IPS-NIHi11 (cell line): ENCODE data around the gene SECISBP2.

ENCODE experiments used
- DNase-seq: peaks from one replicate; pipeline ENCODE4 v3.0.0; 2012; ENCODE audit warnings: mixed read lengths, low spot score

SECISBP2 gene

GRCh38 chr9:89350988-89351557 is 32.8 kb downstream of the SECISBP2 start:
- DNase-seq, result no peak

GRCh38 chr9:89351584-89352300 is 33.4 kb downstream of the SECISBP2 start:
- DNase-seq, result no peak

GRCh38 chr9:89352451-89352850 is 34.2 kb downstream of the SECISBP2 start:
- no peak for DNase-seq

- no peak for DNase-seq
Observed at GRCh38 chr9:89352874-89353649, 34.8 kb downstream of the SECISBP2 start.

- no peak for DNase-seq
Observed at GRCh38 chr9:89353989-89354388, 35.7 kb downstream of the SECISBP2 start.

GRCh38 chr9:89354471-89354870 is 36.2 kb downstream of the SECISBP2 start:
- no peak for DNase-seq

- DNase-seq, result no peak
Observed at GRCh38 chr9:89356782-89357181, 38.5 kb downstream of the SECISBP2 start.

- DNase-seq, result no peak
Observed at GRCh38 chr9:89357331-89358197, 39.3 kb downstream of the SECISBP2 start.

- no peak for DNase-seq
Observed at GRCh38 chr9:89358376-89358916, 40.1 kb downstream of the SECISBP2 start.

GRCh38 chr9:89358985-89359384 is 40.7 kb downstream of the SECISBP2 start:
- no peak for DNase-seq

GRCh38 chr9:89359751-89360261 is 41.5 kb downstream of the SECISBP2 start:
- no peak for DNase-seq

- DNase-seq, result no peak
Observed at GRCh38 chr9:89360465-89360864, 42.2 kb downstream of the SECISBP2 start.

- no peak for DNase-seq
Observed at GRCh38 chr9:89361031-89361430, 42.7 kb downstream of the SECISBP2 start.

GRCh38 chr9:89361816-89362646 is 43.7 kb downstream of the SECISBP2 start:
- no peak for DNase-seq

- no peak for DNase-seq
Observed at GRCh38 chr9:89362647-89363310, 44.5 kb downstream of the SECISBP2 start.

- DNase-seq, result no peak
Observed at GRCh38 chr9:89363311-89363670, 45.0 kb downstream of the SECISBP2 start.

GRCh38 chr9:89363921-89364665 is 45.8 kb downstream of the SECISBP2 start:
- no peak for DNase-seq

GRCh38 chr9:89364666-89365531 is 46.6 kb downstream of the SECISBP2 start:
- no peak for DNase-seq

GRCh38 chr9:89365532-89365912 is 47.2 kb downstream of the SECISBP2 start:
- DNase-seq, result no peak
